ENCODE measurements around the gene PARD3B. TPM values are rescaled to one million over a fixed set of nuclear protein-coding genes. Genes with fewer than 3 reads are reported as not detected.

Gene PARD3B
- total and polyA plus RNA-seq, 3 donors from 2014 or later = 14.6 to 36.8 (median 29.6) TPM

DNA sequence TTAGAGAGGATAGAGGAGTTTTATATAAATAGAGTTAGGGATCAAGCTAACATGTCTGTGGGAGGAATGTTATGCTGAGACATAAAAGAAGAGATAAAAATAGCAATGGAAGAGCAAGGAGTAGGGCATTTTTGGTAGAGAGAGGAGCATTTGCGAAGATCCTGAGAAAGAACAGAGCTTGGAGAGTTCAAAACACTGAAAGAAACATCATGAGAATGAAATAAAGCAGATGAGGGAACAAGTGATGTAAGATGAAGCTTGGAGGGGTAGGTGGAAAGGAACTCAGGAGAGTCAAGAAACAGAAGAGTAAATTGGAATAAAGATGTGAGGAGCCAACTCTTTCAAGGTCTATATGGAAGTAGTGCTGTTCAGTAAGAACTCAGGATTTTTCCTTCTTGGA lies 308.6 kb downstream of the PARD3B start:
- TF ChIP-seq POLR2A (IDR thresholded peaks at IDR 0.05) = no peak
- TF ChIP-seq, protein P1, sequence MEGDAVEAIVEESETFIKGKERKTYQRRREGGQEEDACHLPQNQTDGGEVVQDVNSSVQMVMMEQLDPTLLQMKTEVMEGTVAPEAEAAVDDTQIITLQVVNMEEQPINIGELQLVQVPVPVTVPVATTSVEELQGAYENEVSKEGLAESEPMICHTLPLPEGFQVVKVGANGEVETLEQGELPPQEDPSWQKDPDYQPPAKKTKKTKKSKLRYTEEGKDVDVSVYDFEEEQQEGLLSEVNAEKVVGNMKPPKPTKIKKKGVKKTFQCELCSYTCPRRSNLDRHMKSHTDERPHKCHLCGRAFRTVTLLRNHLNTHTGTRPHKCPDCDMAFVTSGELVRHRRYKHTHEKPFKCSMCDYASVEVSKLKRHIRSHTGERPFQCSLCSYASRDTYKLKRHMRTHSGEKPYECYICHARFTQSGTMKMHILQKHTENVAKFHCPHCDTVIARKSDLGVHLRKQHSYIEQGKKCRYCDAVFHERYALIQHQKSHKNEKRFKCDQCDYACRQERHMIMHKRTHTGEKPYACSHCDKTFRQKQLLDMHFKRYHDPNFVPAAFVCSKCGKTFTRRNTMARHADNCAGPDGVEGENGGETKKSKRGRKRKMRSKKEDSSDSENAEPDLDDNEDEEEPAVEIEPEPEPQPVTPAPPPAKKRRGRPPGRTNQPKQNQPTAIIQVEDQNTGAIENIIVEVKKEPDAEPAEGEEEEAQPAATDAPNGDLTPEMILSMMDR (IDR thresholded peaks at IDR 0.05) = no peak
- 90 to 95% methylated on average over 1 of the region's 1 CpG for WGBS, 2 donors
- intact Hi-C loops (cut with DNase I; ENCODE audit: low total_unique reads) = no loop called here
- DNase-seq = no peak
- H3K36me3 ChIP-seq (ENCODE audit: low read depth, missing control alignments) = no peaks in the 10 kb centered on the region
- H3K27me3 ChIP-seq = no peaks in the 10 kb centered on the region
- no peak overlapping the region for H3K4me3 ChIP-seq
- H3K27ac ChIP-seq = no peak overlapping the region
- H3K9me3 ChIP-seq = no peaks in the 10 kb centered on the region
- no peaks in the 10 kb centered on the region for H3K4me1 ChIP-seq

DNA sequence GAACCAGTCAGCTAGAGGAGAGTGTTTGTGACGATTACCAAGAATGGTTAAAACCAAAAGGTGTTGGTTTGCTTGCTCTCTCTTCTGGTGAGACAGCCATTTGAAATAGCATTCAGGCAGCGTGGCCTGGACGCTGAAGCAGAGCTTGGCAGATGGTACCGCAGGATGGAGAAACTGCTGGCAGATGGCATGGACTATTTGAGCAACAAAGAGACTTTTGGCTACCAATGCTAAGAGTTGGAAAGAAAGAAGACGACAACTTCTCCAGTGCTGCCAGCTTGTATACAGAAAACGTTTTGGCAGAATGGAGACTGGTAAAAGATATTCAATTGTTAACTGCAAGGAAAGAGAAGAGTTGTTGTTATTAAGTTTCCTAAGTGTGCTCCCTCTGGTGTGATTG lies 315.0 kb downstream of the PARD3B start:
- Histone ChIP-seq H3K27ac (no peak overlapping the region), H3K9me3 (no peaks in the 10 kb centered on the region), H3K36me3 (ENCODE audit: low read depth, missing control alignments) (no peaks in the 10 kb centered on the region), H3K4me1 (no peaks in the 10 kb centered on the region), H3K4me3 (no peak overlapping the region), H3K27me3 (no peaks in the 10 kb centered on the region)
- intact Hi-C loops (cut with DNase I; ENCODE audit: low total_unique reads) = no loop called here
- no peak for DNase-seq
- 88 to 89% methylated on average over 6 of the region's 6 CpGs for WGBS, 2 donors
- TF ChIP-seq POLR2A (IDR thresholded peaks at IDR 0.05) = no peak
- TF ChIP-seq, protein P1 (IDR thresholded peaks at IDR 0.05) = no peak

DNA sequence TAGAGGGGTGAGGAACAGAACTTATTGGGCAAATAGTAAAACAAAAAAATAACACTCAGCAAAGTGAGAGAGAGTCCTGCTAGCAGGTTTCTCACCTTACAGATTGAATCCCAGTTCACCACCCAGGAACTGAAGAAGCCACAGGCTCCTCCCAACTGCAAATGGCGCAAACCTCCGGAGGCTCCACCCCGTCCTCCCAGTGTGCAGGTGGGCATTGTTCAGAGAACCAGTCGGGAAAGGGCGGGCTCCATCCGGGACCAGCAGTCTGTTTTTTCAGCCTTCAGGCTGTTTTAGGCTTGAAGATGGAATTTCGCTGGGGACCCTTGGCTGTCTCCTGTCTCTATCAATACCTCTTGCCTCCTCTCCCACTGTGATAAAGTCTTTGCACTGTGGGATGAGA lies 317.5 kb downstream of the PARD3B start:
- Histone ChIP-seq H3K4me1 (no peaks in the 10 kb centered on the region), H3K27me3 (no peaks in the 10 kb centered on the region), H3K27ac (no peak overlapping the region), H3K36me3 (ENCODE audit: low read depth, missing control alignments) (no peaks in the 10 kb centered on the region), H3K4me3 (no peak overlapping the region), H3K9me3 (no peaks in the 10 kb centered on the region)
- WGBS, 2 donors = 89 to 99% methylated on average over 7 of the region's 7 CpGs
- intact Hi-C loops (cut with DNase I; ENCODE audit: low total_unique reads) = no loop called here
- no peak for DNase-seq
- TF ChIP-seq, protein P1 (IDR thresholded peaks at IDR 0.05) = no peak
- no peak for TF ChIP-seq POLR2A (IDR thresholded peaks at IDR 0.05)

DNA sequence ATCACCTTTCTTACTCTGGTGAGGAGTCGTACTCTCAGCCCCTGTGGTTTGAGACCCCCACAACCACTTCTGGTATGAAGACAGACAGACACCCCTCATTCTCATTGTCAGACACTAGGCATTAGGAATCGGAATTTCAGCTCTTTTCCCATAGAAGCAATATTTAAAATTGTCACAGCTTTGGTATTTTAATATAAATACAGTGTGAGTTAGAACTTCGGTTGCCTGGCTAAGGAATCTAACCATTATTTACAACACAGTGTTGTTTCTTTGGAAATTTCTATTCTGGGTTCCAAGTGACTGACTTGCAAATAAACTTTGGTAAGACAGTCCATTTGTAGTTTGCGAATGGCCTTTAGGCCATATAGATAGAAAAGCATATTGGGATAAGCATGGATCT lies 318.1 kb downstream of the PARD3B start:
- TF ChIP-seq POLR2A (IDR thresholded peaks at IDR 0.05) = no peak
- TF ChIP-seq, protein P1 (IDR thresholded peaks at IDR 0.05) = no peak
- DNase-seq = no peak
- 97 to 98% methylated on average over 4 of the region's 4 CpGs for WGBS, 2 donors
- no peak overlapping the region for H3K4me3 ChIP-seq
- H3K27ac ChIP-seq = no peak overlapping the region
- H3K9me3 ChIP-seq = no peaks in the 10 kb centered on the region
- intact Hi-C loops (cut with DNase I; ENCODE audit: low total_unique reads) = no loop called here
- no peaks in the 10 kb centered on the region for H3K27me3 ChIP-seq
- H3K36me3 ChIP-seq (ENCODE audit: low read depth, missing control alignments) = no peaks in the 10 kb centered on the region
- no peaks in the 10 kb centered on the region for H3K4me1 ChIP-seq

DNA sequence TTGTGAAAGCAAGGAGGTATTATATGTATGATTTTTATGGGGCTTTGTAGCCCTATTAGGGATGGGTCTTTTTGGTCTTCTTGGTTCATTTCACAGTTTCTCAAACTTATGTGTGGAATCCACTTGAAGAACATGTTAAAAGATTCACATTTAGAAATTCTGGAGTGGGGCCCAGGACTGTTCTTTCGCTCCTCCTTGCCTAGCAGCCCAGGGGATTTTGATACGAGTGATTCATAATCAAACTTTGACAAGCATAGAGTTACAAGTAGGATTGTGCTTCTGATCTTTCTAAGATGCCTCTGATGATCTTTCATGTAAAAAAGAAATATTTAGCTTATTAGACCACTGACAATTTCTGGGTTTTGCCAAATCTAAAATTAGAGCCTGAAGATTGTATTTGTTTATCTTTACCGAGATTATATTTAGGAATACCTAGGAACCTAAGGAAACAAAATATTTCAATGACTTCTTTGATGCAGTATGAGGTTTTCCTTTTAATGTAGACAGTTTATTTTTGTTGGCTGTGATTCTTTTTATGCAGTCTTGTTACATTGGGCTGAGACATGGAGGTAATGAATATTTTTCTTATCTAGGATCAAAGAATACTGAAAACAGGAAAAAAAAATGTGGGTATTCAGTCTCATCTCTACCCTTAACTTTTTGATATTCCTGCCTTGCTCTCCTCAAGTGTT lies 324.0 kb downstream of the PARD3B start:
- H3K27ac ChIP-seq = no peak overlapping the region
- intact Hi-C loops (cut with DNase I; ENCODE audit: low total_unique reads) = no loop called here
- peaks cover 5% of the 10 kb centered on the region for H3K4me1 ChIP-seq
- no peaks in the 10 kb centered on the region for H3K27me3 ChIP-seq
- 32 to 33% methylated on average over 3 of the region's 3 CpGs for WGBS, 2 donors
- H3K4me3 ChIP-seq = no peak overlapping the region
- TF ChIP-seq, protein P1 (IDR thresholded peaks at IDR 0.05) = no peak
- no peak for TF ChIP-seq POLR2A (IDR thresholded peaks at IDR 0.05)
- no peaks in the 10 kb centered on the region for H3K9me3 ChIP-seq
- DNase-seq = no peak
- no peaks in the 10 kb centered on the region for H3K36me3 ChIP-seq (ENCODE audit: low read depth, missing control alignments)
